ENCODE measurements around the gene TMEM182. TPM values are rescaled to one million over a fixed set of nuclear protein-coding genes. Genes with fewer than 3 reads are reported as not detected.

Gene TMEM182
- total RNA-seq = 1 to 10 TPM in 1 of 4 donors, under 1 TPM in 3; 0.53 to 1.5 (median 0.75) TPM

GRCh38 chr2:102761763-102762162 lies at the start of gene TMEM182:
Gene TMEM182 (plus strand): TSS chr2:102762031. CDS start chr2:102762218, 187 bp downstream.
- no peak for TF ChIP-seq CTCF (IDR thresholded peaks at IDR 0.05)
- no peak for TF ChIP-seq POLR2A (IDR thresholded peaks at IDR 0.05)
- no peak for DNase-seq (ENCODE audit: low spot score in 2 of 2)
- 68 to 84% methylated on average over 4 of the region's 4 CpGs for WGBS, 2 donors
- intact Hi-C loops (cut with DNase I; ENCODE audit: low total_unique reads) = no loop called here
- no peak within 1 kb of the TSS for H3K4me3 ChIP-seq (ENCODE audit: low read depth, poor library complexity, severe bottlenecking)

GRCh38 chr2:102717308-102718018 lies 44.4 kb upstream of the TMEM182 start:
- WGBS, 2 donors = 46 to 51% methylated on average over 5 of the region's 5 CpGs
- TF ChIP-seq POLR2A (IDR thresholded peaks at IDR 0.05) = no peak
- no peak for TF ChIP-seq CTCF (IDR thresholded peaks at IDR 0.05)
- intact Hi-C loops (cut with DNase I; ENCODE audit: low total_unique reads) = no loop called here
- no peak overlapping the region for H3K4me3 ChIP-seq (ENCODE audit: low read depth, poor library complexity, severe bottlenecking)
- peak in 1 of 2 donors; percentile 43 for DNase-seq (ENCODE audit: low spot score in 2 of 2)

- DNase-seq (ENCODE audit: low spot score in 2 of 2) = no peak
- H3K4me3 ChIP-seq (ENCODE audit: low read depth, poor library complexity, severe bottlenecking) = no peak overlapping the region
- 93 to 95% methylated on average over 25 of the region's 26 CpGs for WGBS, 2 donors
- intact Hi-C loops (cut with DNase I; ENCODE audit: low total_unique reads) = no loop called here
- TF ChIP-seq CTCF (IDR thresholded peaks at IDR 0.05) = no peak
- TF ChIP-seq POLR2A (IDR thresholded peaks at IDR 0.05) = no peak
These were observed 43.2 kb upstream of the TMEM182 start for GRCh38 chr2:102718387-102719316.

GRCh38 chr2:102724016-102724490 lies 37.8 kb upstream of the TMEM182 start:
- intact Hi-C loops (cut with DNase I; ENCODE audit: low total_unique reads) = no loop called here
- TF ChIP-seq POLR2A (IDR thresholded peaks at IDR 0.05) (no peak), CTCF (IDR thresholded peaks at IDR 0.05) (no peak)
- H3K4me3 ChIP-seq (ENCODE audit: low read depth, poor library complexity, severe bottlenecking) = no peak overlapping the region
- no peak for DNase-seq (ENCODE audit: low spot score in 2 of 2)
- WGBS, 2 donors = 83 to 85% methylated on average over 7 of the region's 7 CpGs

- no peak overlapping the region for H3K4me3 ChIP-seq (ENCODE audit: low read depth, poor library complexity, severe bottlenecking)
- no peak for TF ChIP-seq CTCF (IDR thresholded peaks at IDR 0.05)
- TF ChIP-seq POLR2A (IDR thresholded peaks at IDR 0.05) = no peak
- intact Hi-C loops (cut with DNase I; ENCODE audit: low total_unique reads) = no loop called here
- no peak for DNase-seq (ENCODE audit: low spot score in 2 of 2)
- WGBS, 2 donors = 93 to 95% methylated on average over 10 of the region's 10 CpGs
These were observed 37.3 kb upstream of the TMEM182 start for GRCh38 chr2:102724553-102724952.

Measured in lower leg skin (tissue), 4 donors.